SK-N-SH (cell line): ENCODE measurements around the gene SPRY2. TPM values are rescaled to one million over a fixed set of nuclear protein-coding genes. Genes with fewer than 3 reads are reported as not detected.

Experiments
- CTCF ChIA-PET: fragments of 300-600, 350-600 bp; formaldehyde crosslinking; extraction: SDS; loops from one replicate; lab custom pipeline; 2021; lab: Yijun Ruan, JAX
- POLR2A ChIA-PET: fragments of 350-600 bp; sonication (Branson Sonifier 250); formaldehyde crosslinking; extraction: SDS; loops from one replicate; lab custom pipeline; 2020; ENCODE audit warnings: antibody characterized with exemption, inconsistent platforms; lab: Yijun Ruan, JAX
- DNase-seq: peaks from one replicate; pipeline ENCODE4 v3.0.0; 2012
- H2AFZ ChIP-seq: fragments of 200-600 bp; sonication (generic); 2 replicates; pipeline ENCODE4 v1.8.1; 2016; ENCODE audit warnings: antibody characterized with exemption, mild to moderate bottlenecking, low read depth
- H3F3A ChIP-seq: fragments of 200-600 bp; sonication (generic); replicated peaks from 2 replicates; pipeline ENCODE3; 2016; ENCODE audit warnings: antibody characterized with exemption, mild to moderate bottlenecking; ENCODE audit not compliant: insufficient read depth
- H3K27ac ChIP-seq, 2 experiments: fragments of 200-500 bp in 1 of 2; fragments of 200-600 bp in 1 of 2; sonication (Bioruptor generic) in 1 of 2; sonication (generic), shearing (Covaris generic) in 1 of 2; 2 replicates each; pipeline versions ENCODE4 v1.5.1 to v1.6.1; 2014 to 2016; ENCODE audit warnings: low read depth in 2 of 2, inconsistent platforms in 1 of 2, low read length in 1 of 2, mild to moderate bottlenecking in 1 of 2, mixed read lengths in 1 of 2
- H3K27me3 ChIP-seq: fragments of 200-600 bp; sonication (generic), shearing (Covaris generic); 2 replicates; pipeline ENCODE4 v1.6.1; 2016; ENCODE audit warnings: mixed run types; ENCODE audit not compliant: insufficient read depth
- H3K36me3 ChIP-seq, 2 experiments: fragments of 200-500 bp in 1 of 2; fragments of 200-600 bp in 1 of 2; sonication (Bioruptor generic) in 1 of 2; sonication (generic) in 1 of 2; replicated peaks in 1 of 2; 2 replicates each; pipeline versions ENCODE3 to v1.5.1; 2014 to 2016; ENCODE audit warnings: low read length in 1 of 2, mild to moderate bottlenecking in 1 of 2; ENCODE audit not compliant: insufficient read depth in 2 of 2, control insufficient read depth in 1 of 2
- H3K4me1 ChIP-seq, 2 experiments: fragments of 200-500 bp in 1 of 2; fragments of 200-600 bp in 1 of 2; sonication (Bioruptor generic) in 1 of 2; sonication (generic), shearing (Covaris generic) in 1 of 2; 2 replicates each; pipeline versions ENCODE4 v1.5.1 to v1.6.1; 2014 to 2016; ENCODE audit warnings: low read depth in 1 of 2, low read length in 1 of 2, mixed run types in 1 of 2; ENCODE audit not compliant: insufficient read depth in 2 of 2, control insufficient read depth in 1 of 2
- H3K4me2 ChIP-seq: fragments of 200-600 bp; sonication (generic), shearing (Covaris generic); 2 replicates; pipeline ENCODE4 v1.6.1; 2017; ENCODE audit warnings: mixed run types
- H3K4me3 ChIP-seq, 2 experiments: fragments of 200-500 bp in 1 of 2; fragments of 200-600 bp in 1 of 2; sonication (Bioruptor generic) in 1 of 2; sonication (generic), shearing (Covaris generic) in 1 of 2; 2 replicates each; pipeline versions ENCODE4 v1.5.1 to v1.8.1; 2014 to 2016; ENCODE audit warnings: low read depth in 2 of 2, inconsistent platforms in 1 of 2, low read length in 1 of 2, mild to moderate bottlenecking in 1 of 2, mixed read lengths in 1 of 2, moderate library complexity in 1 of 2
- H3K79me2 ChIP-seq: fragments of 200-600 bp; sonication (generic); 2 replicates; pipeline ENCODE4 v1.8.1; 2017; ENCODE audit warnings: mild to moderate bottlenecking; ENCODE audit not compliant: insufficient read depth
- H3K9ac ChIP-seq: fragments of 200-600 bp; sonication (generic); 2 replicates; pipeline ENCODE4 v1.6.1; 2017; ENCODE audit warnings: mixed run types
- H3K9me2 ChIP-seq: fragments of 200-600 bp; sonication (generic); 2 replicates; pipeline ENCODE4 v1.6.1; 2017; ENCODE audit warnings: mixed run types
- H3K9me3 ChIP-seq: fragments of 200-600 bp; sonication (generic); 2 replicates; pipeline ENCODE4 v1.6.1; 2017; ENCODE audit warnings: mixed run types, mild to moderate bottlenecking, moderate library complexity
- H4K20me1 ChIP-seq: fragments of 200-600 bp; sonication (generic); 2 replicates; pipeline ENCODE4 v1.6.1; 2017; ENCODE audit warnings: mild to moderate bottlenecking, mixed run types; ENCODE audit not compliant: insufficient read depth
- CHD2 ChIP-seq: fragments of 150-350 bp; IDR thresholded peaks from 2 replicates; pipeline ENCODE4 v1.6.1; 2018; ENCODE audit warnings: low read length; ENCODE audit not compliant: partially characterized antibody
- EP300 ChIP-seq, 2 experiments: IDR thresholded peaks; 2 replicates each; pipeline versions ENCODE4 v1.4.0 to v1.6.1; 2012; ENCODE audit warnings: borderline replicate concordance in 1 of 2, low read depth in 1 of 2, low read length in 1 of 2
- EZH2phosphoT487 ChIP-seq: fragments of 200-600 bp; sonication (generic); IDR thresholded peaks from 2 replicates; pipeline ENCODE4 v1.6.1; 2017; ENCODE audit warnings: low read depth, mixed run types, mild to moderate bottlenecking, antibody characterized with exemption, moderate library complexity, borderline replicate concordance
- FOSL2 ChIP-seq: IDR thresholded peaks from 2 replicates; pipeline ENCODE4 v1.4.0; 2012; ENCODE audit warnings: low read depth, mild to moderate bottlenecking, moderate library complexity, borderline replicate concordance
- GABPA ChIP-seq: IDR thresholded peaks from 2 replicates; pipeline ENCODE4 v1.4.0; 2012; ENCODE audit warnings: low read depth, mild to moderate bottlenecking
- GATA2 ChIP-seq: sonication (generic); formaldehyde crosslinking; IDR thresholded peaks from 2 replicates; pipeline ENCODE4 v1.5.0; 2020; ENCODE audit warnings: mild to moderate bottlenecking, missing genetic modification reagents
- IRF3 ChIP-seq: fragments of 150-350 bp; IDR thresholded peaks from 2 replicates; pipeline ENCODE4 v1.6.1; 2016; ENCODE audit warnings: mild to moderate bottlenecking, low read depth, low read length
- MEF2A ChIP-seq: IDR thresholded peaks from 2 replicates; pipeline ENCODE4 v1.4.0; 2012; ENCODE audit warnings: low read depth, borderline replicate concordance
- NRF1 ChIP-seq: IDR thresholded peaks from 2 replicates; pipeline ENCODE4 v1.6.1; 2012; ENCODE audit warnings: low read depth, mild to moderate bottlenecking, low read length
- PBX3 ChIP-seq: IDR thresholded peaks from 2 replicates; pipeline ENCODE4; 2012
- POLR2AphosphoS5 ChIP-seq: IDR thresholded peaks from 2 replicates; pipeline ENCODE4 v1.6.1; 2012; ENCODE audit warnings: low read depth, low read length
- RCOR1 ChIP-seq: fragments of 150-350 bp; IDR thresholded peaks from 2 replicates; pipeline ENCODE4 v1.6.1; 2017; ENCODE audit warnings: antibody characterized with exemption, low read length
- SIN3A ChIP-seq: IDR thresholded peaks from 2 replicates; pipeline ENCODE4 v1.6.1; 2012; ENCODE audit warnings: low read depth, mild to moderate bottlenecking, low read length, moderate library complexity, borderline replicate concordance
- SMC3 ChIP-seq: IDR thresholded peaks from 2 replicates; pipeline ENCODE4 v1.6.1; 2012; ENCODE audit warnings: low read depth, low read length, improper control_type of control experiment
- TCF12 ChIP-seq: IDR thresholded peaks from 2 replicates; pipeline ENCODE4 v1.4.0; 2012
- USF1 ChIP-seq: IDR thresholded peaks from 2 replicates; pipeline ENCODE4 v1.4.0; 2012; ENCODE audit warnings: low read depth, borderline replicate concordance
- USF2 ChIP-seq: fragments of 150-350 bp; IDR thresholded peaks from 2 replicates; pipeline ENCODE4 v1.6.1; 2017; ENCODE audit warnings: antibody characterized with exemption, low read length, low read depth, borderline replicate concordance
- YY1 ChIP-seq: IDR thresholded peaks from 2 replicates; pipeline ENCODE4 v1.4.0; 2012; ENCODE audit warnings: low read depth, mild to moderate bottlenecking
- ZBTB33 ChIP-seq: IDR thresholded peaks from 2 replicates; pipeline ENCODE4 v1.4.0; 2012; ENCODE audit warnings: low read depth, borderline replicate concordance
- WGBS: methylation state at CpG from one replicate; pipeline ENCODE4 v1.1.6; 2017; ENCODE audit warnings: low lambda C conversion rate; 5-methylcytosine and 5-hydroxymethylcytosine counted together
- polyA plus RNA-seq, 3 experiments: library from polyadenylated mRNA; depleted of rRNA; stranded (reverse); fragments of >200 nt; gene quantifications; 2 replicates each; pipeline ENCODE4 v1.2.3, GENCODE V29; 2012

SPRY2 gene
- polyA plus RNA-seq, 1 of the 3 experiments (the other 2 are of a cell fraction): 122 TPM

GRCh38 chr13:80374444-80374843 lies 33.5 kb upstream of the SPRY2 start (continued):
- TF ChIP-seq GATA2 (no peak), CHD2 (no peak), YY1 (no peak), TCF12 (no peak), GABPA (no peak), USF1 (no peak), MEF2A (no peak), EP300 (IDR thresholded peaks at IDR 0.05; ENCODE audit: borderline replicate concordance in 1 of 2, low read depth in 1 of 2, low read length in 1 of 2) (no peak), PBX3 (no peak), NRF1 (no peak)

- Histone ChIP-seq H3F3A (no peaks in the 10 kb centered on the region), H3K4me2 (no peak overlapping the region), H3K9ac (no peak overlapping the region), H3K4me3 (no peak overlapping the region), H3K27ac (no peak overlapping the region), H3K27me3 (no peaks in the 10 kb centered on the region), H4K20me1 (no peaks in the 10 kb centered on the region), H3K79me2 (no peaks in the 10 kb centered on the region), H3K9me2 (no peaks in the 10 kb centered on the region), H3K4me1 (no peaks in the 10 kb centered on the region), H3K36me3 (no peaks in the 10 kb centered on the region), H3K9me3 (no peaks in the 10 kb centered on the region), H2AFZ (no peak overlapping the region)
- CTCF ChIA-PET: interaction anchor here (0.5 kb wide), 1 partner anchor 381 kb away, joined by 3 read pairs; no protein-coding TSS in a partner anchor
- POLR2A ChIA-PET: no interaction called here
- 78% methylated on average over 6 of the region's 6 CpGs for WGBS
- no peak for DNase-seq
- TF ChIP-seq SIN3A (no peak), FOSL2 (no peak), SMC3 (no peak), POLR2AphosphoS5 (no peak), EZH2phosphoT487 (no peak), USF1 (no peak), RCOR1 (no peak), ZBTB33 (no peak), NRF1 (no peak), USF2 (no peak), CHD2 (no peak), IRF3 (no peak), GATA2 (no peak)
These were observed 31.0 kb upstream of the SPRY2 start for GRCh38 chr13:80371840-80372509.
